SK-N-SH (cell line): ENCODE data around the gene MAEA.

Experiments used
- CTCF ChIP-seq: fragments of 200-600 bp; sonication (generic); IDR thresholded peaks from 2 replicates; pipeline ENCODE4 v1.6.1; 2017; ENCODE audit warnings: antibody characterized with exemption, mild to moderate bottlenecking, moderate library complexity
- EZH2phosphoT487 ChIP-seq: fragments of 200-600 bp; sonication (generic); IDR thresholded peaks from 2 replicates; pipeline ENCODE4 v1.6.1; 2017; ENCODE audit warnings: low read depth, mixed run types, mild to moderate bottlenecking, antibody characterized with exemption, moderate library complexity, borderline replicate concordance
- MEF2A ChIP-seq: IDR thresholded peaks from 2 replicates; pipeline ENCODE4 v1.4.0; 2012; ENCODE audit warnings: low read depth, borderline replicate concordance
- POLR2AphosphoS5 ChIP-seq: IDR thresholded peaks from 2 replicates; pipeline ENCODE4 v1.6.1; 2012; ENCODE audit warnings: low read depth, low read length
- RCOR1 ChIP-seq: fragments of 150-350 bp; IDR thresholded peaks from 2 replicates; pipeline ENCODE4 v1.6.1; 2017; ENCODE audit warnings: antibody characterized with exemption, low read length
- RFX5 ChIP-seq: IDR thresholded peaks from 2 replicates; pipeline ENCODE4 v1.6.1; 2012; ENCODE audit warnings: mild to moderate bottlenecking, improper control_type of control experiment, low read length
- TAF1 ChIP-seq: IDR thresholded peaks from 2 replicates; pipeline ENCODE4 v1.6.1; 2012; ENCODE audit warnings: low read depth, mild to moderate bottlenecking, low read length, moderate library complexity, borderline replicate concordance

GRCh38 chr4:1355378-1355777 is 65.7 kb downstream of the MAEA start:
- no peak for TF ChIP-seq CTCF
- no peak for TF ChIP-seq MEF2A
- TF ChIP-seq EZH2phosphoT487: no peak
- no peak for TF ChIP-seq RFX5
- TF ChIP-seq POLR2AphosphoS5: no peak
- no peak for TF ChIP-seq TAF1
- no peak for TF ChIP-seq RCOR1
